Thymus (tissue), 11 donors: Measurements from ENCODE around the gene SHROOM2. TPM values are rescaled to one million over a fixed set of nuclear protein-coding genes. Genes with fewer than 3 reads are reported as not detected.

Experiments used
- DNase-seq, 9 donors: peaks; one replicate each; pipeline ENCODE4 v3.0.0-alpha.2; 2013; ENCODE audit warnings: low spot score in 9 of 9, low read depth in 6 of 9, missing footprints in 1 of 9
- H3K27ac ChIP-seq, 2 donors: one replicate each; pipeline ENCODE4 v1.5.1; 2013; ENCODE audit warnings: control low read depth in 1 of 2, low read depth in 1 of 2, low read length in 1 of 2, mild to moderate bottlenecking in 1 of 2, moderate library complexity in 1 of 2
- H3K27me3 ChIP-seq, 2 donors: one replicate each; pipeline ENCODE4 v1.5.1; 2013; ENCODE audit warnings: low read length in 1 of 2; ENCODE audit not compliant: control insufficient read depth in 2 of 2, insufficient read depth in 1 of 2
- H3K36me3 ChIP-seq, 2 donors: one replicate each; pipeline ENCODE4 v1.5.1; 2013; ENCODE audit warnings: low read length in 1 of 2, mild to moderate bottlenecking in 1 of 2, moderate library complexity in 1 of 2; ENCODE audit not compliant: control insufficient read depth in 2 of 2, insufficient read depth in 2 of 2
- H3K4me1 ChIP-seq, 2 donors: one replicate each; pipeline ENCODE4 v1.5.1; 2013; ENCODE audit warnings: low read length in 2 of 2; ENCODE audit not compliant: control insufficient read depth in 2 of 2, insufficient read depth in 2 of 2
- H3K4me3 ChIP-seq, 2 donors: one replicate each; pipeline ENCODE4 v1.5.1; 2013; ENCODE audit warnings: low read length in 2 of 2, control low read depth in 1 of 2, mild to moderate bottlenecking in 1 of 2
- H3K9me3 ChIP-seq, 2 donors: one replicate each; pipeline ENCODE4 v1.5.1; 2013; ENCODE audit warnings: low read length in 1 of 2, mild to moderate bottlenecking in 1 of 2; ENCODE audit not compliant: control insufficient read depth in 2 of 2, insufficient read depth in 1 of 2
- WGBS: extraction: QIAGEN DNeasy Blood & Tissue Kit; methylation state at CpG from one replicate; pipeline ENCODE4 v1.1.7; 2013; 5-methylcytosine and 5-hydroxymethylcytosine counted together
- polyA plus RNA-seq: library from polyadenylated mRNA; stranded (reverse); fragments of 200-250 nt; gene quantifications from one replicate; pipeline ENCODE4 v1.2.3, GENCODE V29; 2013
- total RNA-seq: library from RNA; stranded (reverse); fragments of 120-200 nt; gene quantifications from one replicate; pipeline ENCODE4 v1.2.4, GENCODE V29; 2013
- donor health status: healthy.

SHROOM2 gene
- total and polyA plus RNA-seq, 2 donors, result 2.3 to 4.6 TPM

DNA sequence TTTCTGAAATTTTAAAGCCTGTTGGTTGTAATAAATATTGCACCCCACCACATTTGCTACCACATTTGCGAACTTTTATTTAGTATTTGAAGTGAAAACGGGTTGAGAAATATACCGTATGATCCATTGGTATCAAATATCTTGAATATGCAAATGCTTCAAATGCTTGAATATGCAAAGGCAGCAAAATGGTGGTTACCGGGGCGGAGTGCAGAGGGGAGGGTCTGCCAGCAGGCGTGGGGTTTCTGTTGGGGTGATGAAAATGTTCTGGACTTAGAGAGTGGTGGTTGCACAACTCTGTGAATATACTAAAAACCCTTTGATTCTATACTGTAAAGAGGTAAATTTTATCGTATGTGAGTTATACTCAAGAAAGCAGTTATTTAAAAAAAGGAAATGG is 35.3 kb downstream of the SHROOM2 start:
- peaks cover 0 to 7% of the 10 kb centered on the region in 2 donors for H3K27me3 ChIP-seq
- no peaks in the 10 kb centered on the region for H3K4me1 ChIP-seq
- H3K27ac ChIP-seq, result no peak overlapping the region
- H3K4me3 ChIP-seq, result no peak overlapping the region
- DNase-seq, result no peak
- 94% methylated on average over 7 of the region's 7 CpGs for WGBS
- no peaks in the 10 kb centered on the region for H3K36me3 ChIP-seq
- no peaks in the 10 kb centered on the region for H3K9me3 ChIP-seq

- WGBS, result 88% methylated on average over 12 of the region's 12 CpGs
- H3K27me3 ChIP-seq, result peaks cover 0 to 7% of the 10 kb centered on the region in 2 donors
- no peak for DNase-seq
- no peaks in the 10 kb centered on the region for H3K4me1 ChIP-seq
- no peak overlapping the region for H3K27ac ChIP-seq
- H3K36me3 ChIP-seq, result no peaks in the 10 kb centered on the region
- H3K9me3 ChIP-seq, result no peaks in the 10 kb centered on the region
- no peak overlapping the region for H3K4me3 ChIP-seq
Measured at GRCh38 chrX:9824554-9824953, 38.3 kb downstream of the SHROOM2 start.

GRCh38 chrX:9825129-9825790 is 39.0 kb downstream of the SHROOM2 start:
- Histone ChIP-seq H3K27me3 (peaks cover 0 to 7% of the 10 kb centered on the region in 2 donors), H3K9me3 (no peaks in the 10 kb centered on the region), H3K27ac (no peak overlapping the region), H3K36me3 (no peaks in the 10 kb centered on the region), H3K4me3 (no peak overlapping the region), H3K4me1 (no peaks in the 10 kb centered on the region)
- 92% methylated on average over 6 of the region's 6 CpGs for WGBS
- no peak for DNase-seq

GRCh38 chrX:9825966-9826365 is 39.7 kb downstream of the SHROOM2 start:
- H3K27me3 ChIP-seq, result peaks cover 0 to 5% of the 10 kb centered on the region in 2 donors
- 93% methylated on average over 8 of the region's 8 CpGs for whole genome bisulfite sequencing

DNA sequence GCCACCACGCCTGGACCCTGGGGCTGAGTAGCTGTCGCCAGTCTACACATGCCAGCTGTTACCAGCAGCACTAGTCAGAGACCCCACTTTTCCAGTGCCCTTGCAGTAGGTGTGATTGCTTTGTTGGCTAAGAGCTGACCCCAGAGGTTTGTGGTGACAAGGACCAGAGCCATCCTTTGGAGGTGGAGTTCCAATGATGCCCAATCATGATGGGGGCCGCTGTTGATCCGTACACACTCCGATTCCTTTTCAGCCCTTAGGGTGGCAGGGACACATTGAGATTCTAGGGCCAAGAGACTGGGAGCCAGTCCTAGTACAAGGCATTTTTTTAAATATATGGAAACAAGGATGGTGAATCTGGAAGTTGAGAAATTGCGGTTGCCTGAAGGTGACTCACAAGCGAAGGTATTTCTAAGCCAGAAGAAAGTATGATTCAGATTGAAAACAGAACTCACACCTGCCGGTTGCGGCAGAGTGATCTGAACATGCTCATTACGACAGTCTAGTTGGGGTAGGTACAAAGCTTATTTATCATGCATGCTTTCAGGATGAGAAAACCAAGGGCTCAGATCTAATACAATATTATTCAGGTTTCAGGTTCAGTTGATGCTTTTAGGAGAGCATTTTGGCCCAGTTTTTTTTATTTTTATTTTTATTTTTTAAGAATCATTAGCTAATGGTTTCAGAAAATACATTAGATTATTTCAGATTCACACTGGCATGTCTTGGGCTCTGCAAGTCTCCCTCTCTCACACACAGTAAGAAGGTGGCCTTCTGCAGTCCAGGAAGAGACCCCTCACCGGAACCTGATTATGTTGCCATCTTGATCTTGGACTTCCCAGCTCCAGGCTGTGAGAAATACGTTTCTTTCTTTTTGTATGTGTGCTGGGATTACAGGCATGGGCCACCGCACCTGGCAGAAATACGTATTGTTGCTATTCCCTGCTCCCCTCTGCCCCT is 43.4 kb downstream of the SHROOM2 start:
- Histone ChIP-seq H3K27me3 (peaks cover 0 to 10% of the 10 kb centered on the region in 2 donors), H3K4me1 (no peaks in the 10 kb centered on the region), H3K27ac (no peak overlapping the region), H3K4me3 (no peak overlapping the region), H3K36me3 (no peaks in the 10 kb centered on the region), H3K9me3 (no peaks in the 10 kb centered on the region)
- 96% methylated on average over 14 of the region's 14 CpGs for WGBS
- DNase-seq, result no peak

More at GRCh38 chrX:9825966-9826365, 39.7 kb downstream of the SHROOM2 start:
- no peak for DNase-seq
- H3K4me1 ChIP-seq, result no peaks in the 10 kb centered on the region
- no peaks in the 10 kb centered on the region for H3K36me3 ChIP-seq
- H3K9me3 ChIP-seq, result no peaks in the 10 kb centered on the region
- no peak overlapping the region for H3K27ac ChIP-seq
- H3K4me3 ChIP-seq, result no peak overlapping the region

DNA sequence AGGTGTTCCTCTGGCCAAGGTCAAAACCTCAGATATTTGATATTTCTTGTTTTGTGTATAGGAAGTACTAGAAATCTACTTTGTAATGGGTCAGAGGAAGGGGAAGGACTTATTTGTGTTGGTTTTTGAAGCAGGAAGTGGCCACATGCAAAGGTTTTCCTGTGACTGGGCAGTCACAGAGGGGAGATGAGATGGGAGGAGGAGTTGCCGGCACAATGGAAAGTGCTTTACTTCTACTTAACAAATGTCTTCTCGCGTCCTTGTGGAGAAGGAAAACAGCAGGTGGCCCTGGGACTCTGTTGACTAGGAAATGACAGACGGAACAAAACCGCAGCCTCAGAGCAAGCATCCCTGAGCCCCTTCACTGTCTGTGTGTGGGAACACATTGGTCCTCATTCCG is 46.6 kb downstream of the SHROOM2 start:
- Histone ChIP-seq H3K36me3 (no peaks in the 10 kb centered on the region), H3K27ac (no peak overlapping the region), H3K4me3 (no peak overlapping the region), H3K4me1 (no peaks in the 10 kb centered on the region), H3K9me3 (no peaks in the 10 kb centered on the region), H3K27me3 (peaks cover 0 to 9% of the 10 kb centered on the region in 2 donors)
- DNase-seq, result no peak
- 8% methylated on average over 6 of the region's 6 CpGs for WGBS

- Histone ChIP-seq H3K36me3 (no peaks in the 10 kb centered on the region), H3K27ac (no peak overlapping the region), H3K27me3 (peaks cover 0 to 16% of the 10 kb centered on the region in 2 donors), H3K4me1 (no peaks in the 10 kb centered on the region), H3K9me3 (no peaks in the 10 kb centered on the region), H3K4me3 (no peak overlapping the region)
- DNase-seq, result no peak
- 94% methylated on average over 11 of the region's 11 CpGs for WGBS
Measured at GRCh38 chrX:9835585-9836210, 49.5 kb downstream of the SHROOM2 start.

DNA sequence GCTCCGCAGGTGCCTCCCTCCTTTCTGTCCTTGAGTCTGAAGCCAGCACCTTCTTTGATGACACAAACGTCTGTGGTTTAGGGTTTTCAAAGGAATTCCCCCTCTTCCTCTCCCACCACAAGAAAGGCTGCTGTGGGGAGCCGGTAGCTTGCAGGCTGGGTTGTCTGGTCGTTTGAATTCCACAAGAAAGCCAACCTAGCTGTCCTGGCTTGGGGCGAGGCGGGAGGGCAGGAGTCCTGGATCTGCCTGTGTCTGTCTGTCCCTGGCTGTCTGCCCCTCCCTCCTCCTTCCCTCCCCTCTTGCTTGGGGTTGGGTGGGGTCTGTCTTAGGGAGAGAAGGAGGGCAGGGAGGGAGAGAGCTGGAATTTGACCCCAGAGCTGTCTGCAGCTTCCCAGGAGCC is 56.3 kb downstream of the SHROOM2 start:
- 2% methylated on average over 6 of the region's 6 CpGs for WGBS
- H3K9me3 ChIP-seq, result no peaks in the 10 kb centered on the region
- peaks cover 0 to 6% of the 10 kb centered on the region in 2 donors for H3K4me1 ChIP-seq
- H3K4me3 ChIP-seq, result no peak overlapping the region
- peaks cover 0 to 19% of the 10 kb centered on the region in 2 donors for H3K27me3 ChIP-seq
- H3K36me3 ChIP-seq, result no peaks in the 10 kb centered on the region
- H3K27ac ChIP-seq, result no peak overlapping the region
- peak in 1 of 9 donors; percentile 21 for DNase-seq
